ENCODE results near the gene RBBP5.

DNA sequence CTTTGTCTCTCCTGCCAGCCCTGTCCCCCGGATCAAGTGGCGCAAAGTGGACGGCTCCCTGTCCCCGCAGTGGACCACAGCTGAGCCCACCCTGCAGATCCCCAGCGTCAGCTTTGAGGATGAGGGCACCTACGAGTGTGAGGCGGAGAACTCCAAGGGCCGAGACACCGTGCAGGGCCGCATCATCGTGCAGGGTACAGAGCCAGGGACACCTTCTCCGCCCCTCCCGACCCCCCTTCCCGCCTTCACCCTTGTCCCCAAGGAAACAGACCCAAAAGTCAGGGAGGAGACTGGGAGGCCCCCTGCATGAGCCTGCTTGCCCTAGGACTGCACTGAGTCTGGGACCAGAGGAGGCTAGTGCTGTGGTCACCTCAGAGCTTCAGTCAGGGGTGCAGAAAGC lies 60.6 kb downstream of the RBBP5 start:
- TF ChIP-seq GATA3 (IDR thresholded peaks at IDR 0.05; ENCODE audit: low read depth, low read length) (no peak), GATA2 (IDR thresholded peaks at IDR 0.05; ENCODE audit: low read depth, low read length) (no peak)

Measured in SH-SY5Y (cell line).